Uterus (tissue), 4 donors: Measurements from ENCODE around the gene SPAG5. TPM values are rescaled to one million over a fixed set of nuclear protein-coding genes. Genes with fewer than 3 reads are reported as not detected.

ENCODE experiments used
- DNase-seq, 2 donors: peaks; one replicate each; pipeline ENCODE4 v3.0.0-alpha.2; 2019 to 2020
- H3K27ac ChIP-seq, 2 donors: fragments of 200-600 bp; sonication (generic); 1 replicate in 1 of 2; 2 replicates in 1 of 2; pipeline ENCODE4 v1.5.1; 2016 to 2018
- H3K27me3 ChIP-seq, 2 donors: fragments of 200-600 bp; sonication (generic); one replicate each; pipeline ENCODE4 v1.5.1; 2018 to 2019; ENCODE audit warnings: control low read depth in 1 of 2
- H3K36me3 ChIP-seq, 2 donors: fragments of 200-600 bp; sonication (generic); one replicate each; pipeline ENCODE4 v1.5.1; 2019; ENCODE audit warnings: control low read depth in 1 of 2
- H3K4me1 ChIP-seq, 2 donors: fragments of 200-600 bp; sonication (generic); one replicate each; pipeline ENCODE4 v1.5.1; 2018 to 2019; ENCODE audit warnings: control low read depth in 1 of 2
- H3K4me3 ChIP-seq, 2 donors: fragments of 200-600 bp; sonication (generic); 1 replicate in 1 of 2; 2 replicates in 1 of 2; pipeline ENCODE4 v1.5.1; 2018 to 2019; ENCODE audit warnings: mild to moderate bottlenecking in 1 of 2
- H3K9me3 ChIP-seq, 2 donors: fragments of 200-600 bp; sonication (generic); one replicate each; pipeline ENCODE4 v1.5.1; 2019; ENCODE audit warnings: control low read depth in 1 of 2
- CTCF ChIP-seq, 4 experiments: fragments of 200-600 bp in 2 of 4; fragments of 450-650 bp in 2 of 4; sonication (generic) in 2 of 4; IDR thresholded peaks; one replicate each; pipeline ENCODE4 v1.5.1; 2016 to 2019; ENCODE audit warnings: antibody characterized with exemption in 4 of 4, mild to moderate bottlenecking in 2 of 4, moderate library complexity in 1 of 4
- POLR2A ChIP-seq, 2 donors: fragments of 450-650 bp; IDR thresholded peaks; one replicate each; pipeline ENCODE4 v1.6.1; 2016; ENCODE audit warnings: antibody characterized with exemption in 2 of 2, mild to moderate bottlenecking in 1 of 2, moderate library complexity in 1 of 2
- intact Hi-C: fragments of 100-400 bp; cut with DNase I; formaldehyde crosslinking; loops from one replicate; pipeline ENCODE4 v1.15.1; 2023; ENCODE audit warnings: low total_unique reads
- total RNA-seq, 4 donors: library from RNA; depleted of rRNA in 3 of 4; stranded (reverse); fragments of >200 nt in 3 of 4; gene quantifications; one replicate each; pipeline versions ENCODE4 v1.1.0 to v1.2.4, GENCODE V29; 2014 to 2023
- donor health status: DM: yes; HTN: yes; CAD: no.

SPAG5 gene
- total RNA-seq, 4 donors from 2014 or later, result 1.5 to 21.4 (median 7.0) TPM; not detected in 1

- Histone ChIP-seq H3K9me3 (no peaks in the 10 kb centered on the region), H3K27ac (no peak overlapping the region), H3K4me1 (no peaks in the 10 kb centered on the region), H3K4me3 (no peak overlapping the region), H3K36me3 (no peaks in the 10 kb centered on the region), H3K27me3 (no peaks in the 10 kb centered on the region)
- no peak for TF ChIP-seq CTCF (IDR thresholded peaks at IDR 0.05)
- TF ChIP-seq POLR2A (IDR thresholded peaks at IDR 0.05), result no peak
- no peak for DNase-seq
- intact Hi-C loops, result no loop called here
Observed at GRCh38 chr17:28530250-28530649, 68.6 kb downstream of the SPAG5 start.

- TF ChIP-seq CTCF (IDR thresholded peaks at IDR 0.05) (no peak), POLR2A (IDR thresholded peaks at IDR 0.05) (no peak)
- H3K36me3 ChIP-seq, result no peaks in the 10 kb centered on the region
- no peak overlapping the region for H3K4me3 ChIP-seq
- DNase-seq, result no peak
- H3K27me3 ChIP-seq, result no peaks in the 10 kb centered on the region
- intact Hi-C loops, result no loop called here
- H3K9me3 ChIP-seq, result no peaks in the 10 kb centered on the region
- H3K27ac ChIP-seq, result no peak overlapping the region
- H3K4me1 ChIP-seq, result no peaks in the 10 kb centered on the region
Observed at GRCh38 chr17:28529013-28529400, 69.8 kb downstream of the SPAG5 start.

GRCh38 chr17:28528327-28529012, 70.4 kb downstream of the SPAG5 start:
- TF ChIP-seq CTCF (IDR thresholded peaks at IDR 0.05) (no peak), POLR2A (IDR thresholded peaks at IDR 0.05) (no peak)
- intact Hi-C loops, result no loop called here
- no peaks in the 10 kb centered on the region for H3K4me1 ChIP-seq
- H3K27me3 ChIP-seq, result no peaks in the 10 kb centered on the region
- DNase-seq, result no peak
- no peaks in the 10 kb centered on the region for H3K36me3 ChIP-seq
- H3K9me3 ChIP-seq, result no peaks in the 10 kb centered on the region
- no peak overlapping the region for H3K27ac ChIP-seq
- no peak overlapping the region for H3K4me3 ChIP-seq

GRCh38 chr17:28527859-28528258, 71.0 kb downstream of the SPAG5 start:
- TF ChIP-seq CTCF (IDR thresholded peaks at IDR 0.05) (no peak), POLR2A (IDR thresholded peaks at IDR 0.05) (no peak)
- intact Hi-C loops, result no loop called here

More at GRCh38 chr17:28527859-28528258, 71.0 kb downstream of the SPAG5 start:
- Histone ChIP-seq H3K4me1 (no peaks in the 10 kb centered on the region), H3K27me3 (no peaks in the 10 kb centered on the region), H3K4me3 (no peak overlapping the region), H3K9me3 (no peaks in the 10 kb centered on the region), H3K27ac (no peak overlapping the region), H3K36me3 (no peaks in the 10 kb centered on the region)
- DNase-seq, result no peak

Other genes with a start within 250 kb of the SPAG5 start
- gene POLDIP2, start 241.5 kb downstream of the SPAG5 start, total RNA-seq, result 10 to 100 TPM; 37.7 to 53.0 (median 41.2) TPM
- gene SEBOX, start 233.8 kb downstream of the SPAG5 start, total RNA-seq, result not detected
- 1 to 10 TPM in 1 of 4 donors, under 1 TPM in 2, not detected in 1; 0.51 to 2.1 (median 0.69) TPM for gene VTN, start 228.7 kb downstream of the SPAG5 start, total RNA-seq
- gene SARM1, start 227.3 kb downstream of the SPAG5 start, total RNA-seq, result 10 to 100 TPM in 3 of 4 donors, 1 to 10 TPM in 1; 5.3 to 24.4 (median 17.2) TPM
- gene SLC46A1, start 192.8 kb downstream of the SPAG5 start, total RNA-seq, result 10 to 100 TPM in 1 of 4 donors, 1 to 10 TPM in 3; 1.5 to 17.6 (median 4.7) TPM
- gene SLC13A2, start 125.4 kb downstream of the SPAG5 start, total RNA-seq, result not detected
- gene FOXN1, start 92.7 kb downstream of the SPAG5 start, total RNA-seq, result not detected
- 10 to 100 TPM in 3 of 4 donors, 1 to 10 TPM in 1; 4.1 to 28.5 (median 21.6) TPM for gene UNC119, start 46.4 kb downstream of the SPAG5 start, total RNA-seq
- gene PIGS, start 27.5 kb downstream of the SPAG5 start, total RNA-seq, result 10 to 100 TPM in 2 of 4 donors, 1 to 10 TPM in 2; 7.2 to 48.3 (median 26.6) TPM
- 10 to 100 TPM in 2 of 4 donors, 1 to 10 TPM in 2; 4.1 to 17.8 (median 11.1) TPM for gene ALDOC, start 22.1 kb downstream of the SPAG5 start, total RNA-seq
- gene RSKR, start 15.2 kb upstream of the SPAG5 start, total RNA-seq, result 10 to 100 TPM in 2 of 4 donors, 1 to 10 TPM in 1, not detected in 1; 5.9 to 19.6 (median 11.3) TPM
- gene BLTP2, start 46.1 kb upstream of the SPAG5 start, total RNA-seq, result 100 to 1,000 TPM in 1 of 4 donors, 10 to 100 TPM in 3; 35.0 to 126 (median 68.5) TPM
- gene SDF2, start 62.9 kb upstream of the SPAG5 start, total RNA-seq, result 10 to 100 TPM; 35.9 to 50.1 (median 43.3) TPM
- gene SUPT6H, start 63.2 kb upstream of the SPAG5 start, total RNA-seq, result 10 to 100 TPM; 15.3 to 84.5 (median 47.5) TPM
- 1 to 10 TPM in 2 of 4 donors, not detected in 2; 2.6 to 3.6 TPM for gene PROCA1, start 112.9 kb upstream of the SPAG5 start, total RNA-seq
- 100 to 1,000 TPM; 113 to 411 (median 126) TPM for gene RAB34, start 118.8 kb upstream of the SPAG5 start, total RNA-seq
- 1,000 to 10,000 TPM in 2 of 4 donors, 100 to 1,000 TPM in 2; 244 to 1,659 (median 911) TPM for gene RPL23A, start 121.0 kb upstream of the SPAG5 start, total RNA-seq
- gene TLCD1, start 127.2 kb upstream of the SPAG5 start, total RNA-seq, result 1 to 10 TPM in 2 of 4 donors, not detected in 2; 1.3 to 1.4 TPM
- gene NEK8, start 129.8 kb upstream of the SPAG5 start, total RNA-seq, result 1 to 10 TPM in 3 of 4 donors, not detected in 1; 1.2 to 5.0 (median 1.3) TPM
- 10 to 100 TPM in 2 of 4 donors, under 1 TPM in 2; under 0.01 to 22.4 (median 11.4) TPM for gene TRAF4, start 145.0 kb upstream of the SPAG5 start, total RNA-seq
- gene FAM222B, start 243.8 kb upstream of the SPAG5 start, total RNA-seq, result 10 to 100 TPM in 1 of 4 donors, 1 to 10 TPM in 3; 2.4 to 24.3 (median 4.2) TPM